Keratinocyte (primary cell): Measurements from ENCODE around the gene EVI5L. TPM values are rescaled to one million over a fixed set of nuclear protein-coding genes. Genes with fewer than 3 reads are reported as not detected.

Source experiments
- DNase-seq: peaks from one replicate; pipeline ENCODE4 v3.0.0-alpha.2; 2011; ENCODE audit warnings: low read depth, missing footprints, low spot score
- FAIRE-seq: peaks from 2 replicates; lab custom pipeline; 2011; peaks lifted over from hg19 to GRCh38; lab: Jason Lieb, UNC
- H2AFZ ChIP-seq: 2 replicates; pipeline ENCODE4 v1.6.0; 2012; ENCODE audit warnings: low read length, control low read depth, inconsistent platforms; ENCODE audit not compliant: control insufficient read depth
- H3K27ac ChIP-seq: 2 replicates; pipeline ENCODE4 v1.5.1; 2011; ENCODE audit warnings: low read length; ENCODE audit not compliant: control insufficient read depth, insufficient read depth
- H3K27me3 ChIP-seq: 3 replicates; pipeline ENCODE4 v1.6.0; 2011; ENCODE audit warnings: low read length; ENCODE audit not compliant: control insufficient read depth, insufficient read depth; ENCODE audit errors: extremely low read depth
- H3K36me3 ChIP-seq, 2 experiments: 2 replicates in 1 of 2; 3 replicates in 1 of 2; pipeline ENCODE4 v1.5.1; 2011; ENCODE audit warnings: low read length in 2 of 2, mild to moderate bottlenecking in 1 of 2; ENCODE audit not compliant: control insufficient read depth in 2 of 2, insufficient read depth in 2 of 2; ENCODE audit errors: extremely low read depth in 1 of 2
- H3K4me1 ChIP-seq: 3 replicates; pipeline ENCODE4 v1.5.1; 2011; ENCODE audit warnings: low read length; ENCODE audit not compliant: control insufficient read depth, insufficient read depth; ENCODE audit errors: extremely low read depth
- H3K4me2 ChIP-seq: 3 replicates; pipeline ENCODE4 v1.6.0; 2011; ENCODE audit warnings: low read depth, low read length; ENCODE audit not compliant: control insufficient read depth, insufficient read depth; ENCODE audit errors: extremely low read depth
- H3K4me3 ChIP-seq, 3 experiments: fragments of 200-600 bp in 1 of 3; sonication (generic) in 1 of 3; 2 replicates in 2 of 3; 3 replicates in 1 of 3; pipeline ENCODE4 v1.5.1; 2011 to 2016; ENCODE audit warnings: low read length in 3 of 3, mild to moderate bottlenecking in 3 of 3, control low read depth in 2 of 3, inconsistent platforms in 1 of 3, low read depth in 1 of 3, mixed read lengths in 1 of 3, mixed run types in 1 of 3, moderate library complexity in 1 of 3; ENCODE audit not compliant: control insufficient read depth in 2 of 3, insufficient read depth in 2 of 3; ENCODE audit errors: extremely low read depth in 1 of 3
- H3K79me2 ChIP-seq: 2 replicates; pipeline ENCODE4 v1.6.0; 2012; ENCODE audit warnings: low read length; ENCODE audit not compliant: control insufficient read depth, insufficient read depth
- H3K9ac ChIP-seq: 3 replicates; pipeline ENCODE4 v1.6.0; 2011; ENCODE audit warnings: low read length; ENCODE audit not compliant: control insufficient read depth, insufficient read depth; ENCODE audit errors: extremely low read depth
- H3K9me1 ChIP-seq: 3 replicates; pipeline ENCODE4 v1.6.0; 2011; ENCODE audit warnings: low read length; ENCODE audit not compliant: control insufficient read depth, insufficient read depth; ENCODE audit errors: extremely low read depth
- H3K9me3 ChIP-seq: 2 replicates; pipeline ENCODE4 v1.5.1; 2012; ENCODE audit warnings: low read depth, low read length; ENCODE audit not compliant: control insufficient read depth
- H4K20me1 ChIP-seq: 3 replicates; pipeline ENCODE4 v1.6.0; 2011; ENCODE audit warnings: low read length; ENCODE audit not compliant: control insufficient read depth, insufficient read depth; ENCODE audit errors: extremely low read depth
- CTCF ChIP-seq, 3 experiments: IDR thresholded peaks in 1 of 3; conservative IDR thresholded peaks in 1 of 3; optimal IDR thresholded peaks in 1 of 3; 2 replicates in 2 of 3; 3 replicates in 1 of 3; pipeline versions ENCODE3 to v1.5.1; 2011; ENCODE audit warnings: low read length in 3 of 3, mild to moderate bottlenecking in 3 of 3, moderate library complexity in 2 of 3, control low read depth in 1 of 3, inconsistent platforms in 1 of 3; ENCODE audit not compliant: insufficient read depth in 2 of 3; ENCODE audit errors: extremely low read depth in 1 of 3
- EZH2 ChIP-seq: IDR thresholded peaks from one replicate; pipeline ENCODE4 v1.6.1; 2012; ENCODE audit warnings: inconsistent platforms, mild to moderate bottlenecking, low read length, moderate library complexity
- dilution Hi-C: fragments of 300-500 bp; cut with MboI; formaldehyde crosslinking; loops from one replicate; pipeline ENCODE4 v1.7.0; 2020; ENCODE audit warnings: low sequenced_read_pairs; ENCODE audit not compliant: extremely low pct_ligation_motif_present
- polyA plus RNA-seq, 5 experiments: library from polyadenylated mRNA; depleted of rRNA in 3 of 5; stranded (reverse) in 3 of 5; stranded (forward) in 1 of 5; unstranded in 1 of 5; fragments of >200 nt; gene quantifications; 1 replicate in 1 of 5; 2 replicates in 3 of 5; 3 replicates in 1 of 5; pipeline versions ENCODE4 v1.2.1 to v1.2.3, GENCODE V29; 2011 to 2012; ENCODE audit warnings: missing spikeins in 2 of 5, low read depth in 1 of 5, low replicate concordance in 1 of 5

EVI5L gene
- polyA plus RNA-seq, 1 donor (not counting 4 experiments of a cell fraction or from before 2014, with no cell fraction given), result 7.5 TPM

- Histone ChIP-seq H3K4me2 (no peak overlapping the region), H3K9me3 (no peaks in the 10 kb centered on the region), H3K4me1 (peaks cover 20% of the 10 kb centered on the region), H3K9ac (no peak overlapping the region), H3K9me1 (peaks cover 3% of the 10 kb centered on the region), H3K36me3 (peaks cover 7 to 11% of the 10 kb centered on the region in 2 experiments), H2AFZ (no peak overlapping the region), H3K27ac (no peak overlapping the region), H3K4me3 (no peak overlapping the region), H3K79me2 (peaks cover 33% of the 10 kb centered on the region), H3K27me3 (no peaks in the 10 kb centered on the region), H4K20me1 (peaks cover 5% of the 10 kb centered on the region)
- FAIRE-seq (no peak), DNase-seq (no peak)
- no peak for TF ChIP-seq EZH2
- TF ChIP-seq CTCF (optimal IDR thresholded peaks at IDR 0.05 in 1 of 3, IDR thresholded peaks at IDR 0.05 in 1 of 3, conservative IDR thresholded peaks at IDR 0.05 in 1 of 3; ENCODE audit: extremely low read depth in 1 of 3, insufficient read depth in 2 of 3, low read length in 3 of 3), result no peak
- dilution Hi-C loops, result no loop called here
These were observed 79.6 kb downstream of the EVI5L start for GRCh38 chr19:7909471-7910067.

GRCh38 chr19:7910321-7911161 lies 80.5 kb downstream of the EVI5L start:
- Histone ChIP-seq H3K36me3 (peaks cover 7 to 11% of the 10 kb centered on the region in 2 experiments), H3K4me3 (no peak overlapping the region), H3K9ac (no peak overlapping the region), H3K27ac (no peak overlapping the region), H3K9me1 (no peaks in the 10 kb centered on the region), H3K4me1 (peaks cover 11% of the 10 kb centered on the region), H2AFZ (no peak overlapping the region), H4K20me1 (peaks cover 5% of the 10 kb centered on the region), H3K4me2 (no peak overlapping the region), H3K79me2 (peaks cover 23% of the 10 kb centered on the region), H3K9me3 (no peaks in the 10 kb centered on the region), H3K27me3 (peaks cover under 1% of the 10 kb centered on the region)
- DNase-seq, result no peak
- no peak for TF ChIP-seq CTCF (optimal IDR thresholded peaks at IDR 0.05 in 1 of 3, IDR thresholded peaks at IDR 0.05 in 1 of 3, conservative IDR thresholded peaks at IDR 0.05 in 1 of 3; ENCODE audit: extremely low read depth in 1 of 3, insufficient read depth in 2 of 3, low read length in 3 of 3)
- TF ChIP-seq EZH2, result no peak
- dilution Hi-C loops, result no loop called here
- FAIRE-seq, result no peak
